ENCODE data around the gene ZNF740.
"Not testable (repeated sequence)": the region's sequence is repeated elsewhere in the genome, so short reads cannot be mapped to it uniquely, and the experiment has no call there.

The ZNF740 gene

DNA sequence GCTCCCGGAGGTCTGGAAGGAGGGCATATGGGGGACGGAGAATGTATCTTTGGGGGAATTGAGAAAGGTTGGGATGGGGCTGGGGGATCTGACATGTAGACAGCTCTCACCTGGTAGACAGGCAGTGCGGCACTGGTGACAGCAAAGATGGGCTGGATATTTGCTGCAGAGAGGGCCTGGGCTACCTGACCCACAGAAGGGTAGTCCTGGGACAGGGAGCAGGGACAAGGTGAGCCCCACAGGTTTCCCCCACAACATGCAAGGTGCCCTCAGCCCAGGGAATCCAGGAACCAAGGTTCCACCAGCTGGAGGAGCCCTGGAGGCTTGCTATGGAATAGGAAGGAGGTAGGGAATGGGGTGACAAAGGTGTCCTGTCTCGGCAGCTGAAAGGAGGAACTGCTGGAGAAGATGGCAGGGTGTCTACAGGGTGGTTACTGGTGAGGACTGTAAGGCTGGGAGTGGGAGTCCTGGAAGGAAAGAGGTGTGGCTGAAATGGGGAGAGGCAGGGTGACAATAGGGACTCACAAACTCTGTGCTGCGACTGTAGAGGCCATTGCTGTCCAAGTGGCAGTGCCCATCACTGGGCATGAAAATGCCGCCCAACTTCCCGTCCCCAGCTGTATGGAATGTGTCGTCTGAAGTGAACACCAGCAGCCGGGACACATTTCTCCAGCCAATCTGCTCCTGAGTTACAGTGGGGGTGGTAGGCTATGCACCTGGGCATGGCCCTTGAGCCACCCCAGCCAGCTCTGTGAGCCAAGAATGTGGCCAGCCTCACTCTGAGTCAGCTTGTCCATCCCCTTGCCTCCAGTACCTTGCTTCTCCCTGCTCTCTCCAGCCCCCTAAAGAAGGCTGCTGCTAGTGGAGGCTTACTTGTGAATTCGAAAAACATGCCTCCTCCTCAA is 15.2 kb downstream of the ZNF740 start:
- no peak for DNase-seq

DNA sequence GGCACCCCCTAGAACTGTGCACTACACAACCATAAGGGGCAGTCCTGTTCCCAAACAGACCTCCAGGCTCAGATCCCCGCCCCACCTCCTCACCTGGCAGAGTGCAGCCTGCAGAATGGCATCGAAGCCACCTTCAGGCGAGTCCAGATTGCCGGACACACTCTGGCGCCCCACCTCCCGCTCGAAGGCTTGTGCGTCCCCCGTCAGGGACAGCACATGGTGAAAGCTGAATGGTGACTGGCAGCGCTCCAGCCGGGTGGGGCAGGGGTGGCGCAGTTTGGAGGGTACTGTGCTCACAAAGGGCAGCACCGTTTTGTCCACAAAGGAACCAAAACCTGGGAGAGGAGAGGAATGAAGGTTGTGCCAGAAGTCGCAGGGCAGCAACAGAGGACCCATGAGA is 16.0 kb downstream of the ZNF740 start:
- no peak for DNase-seq

DNA sequence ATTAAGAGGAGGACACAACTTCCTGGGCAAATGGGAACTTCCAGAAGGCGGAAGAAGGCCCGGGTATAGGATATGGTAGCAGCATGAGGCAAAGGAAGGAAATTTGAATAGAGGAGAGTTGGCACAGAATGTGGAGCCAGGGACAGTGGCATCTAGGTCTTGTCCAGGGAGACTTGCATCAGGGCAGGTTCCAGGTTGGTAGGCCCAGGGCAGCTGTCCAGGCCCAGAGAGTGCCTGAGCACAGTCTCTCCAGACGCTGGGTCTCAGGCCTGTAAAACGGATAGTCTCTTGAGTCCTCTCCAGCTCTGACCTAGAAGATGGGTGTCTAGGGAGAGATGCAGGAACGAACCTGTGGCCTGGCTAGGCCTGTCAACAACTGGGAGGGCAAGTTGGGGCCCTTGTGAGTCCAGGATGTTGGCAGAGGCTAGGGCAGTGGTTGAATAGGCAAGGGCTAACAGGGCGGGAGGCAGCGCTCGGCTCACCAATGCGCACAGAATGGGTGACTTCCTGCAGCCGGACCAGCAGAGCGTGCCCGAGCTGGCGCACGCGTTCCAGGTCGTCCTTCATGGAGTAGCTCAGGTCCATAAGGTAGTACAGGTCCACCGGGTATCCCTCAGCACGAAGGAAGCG is 16.6 kb downstream of the ZNF740 start:
- DNase-seq: no peak

DNA sequence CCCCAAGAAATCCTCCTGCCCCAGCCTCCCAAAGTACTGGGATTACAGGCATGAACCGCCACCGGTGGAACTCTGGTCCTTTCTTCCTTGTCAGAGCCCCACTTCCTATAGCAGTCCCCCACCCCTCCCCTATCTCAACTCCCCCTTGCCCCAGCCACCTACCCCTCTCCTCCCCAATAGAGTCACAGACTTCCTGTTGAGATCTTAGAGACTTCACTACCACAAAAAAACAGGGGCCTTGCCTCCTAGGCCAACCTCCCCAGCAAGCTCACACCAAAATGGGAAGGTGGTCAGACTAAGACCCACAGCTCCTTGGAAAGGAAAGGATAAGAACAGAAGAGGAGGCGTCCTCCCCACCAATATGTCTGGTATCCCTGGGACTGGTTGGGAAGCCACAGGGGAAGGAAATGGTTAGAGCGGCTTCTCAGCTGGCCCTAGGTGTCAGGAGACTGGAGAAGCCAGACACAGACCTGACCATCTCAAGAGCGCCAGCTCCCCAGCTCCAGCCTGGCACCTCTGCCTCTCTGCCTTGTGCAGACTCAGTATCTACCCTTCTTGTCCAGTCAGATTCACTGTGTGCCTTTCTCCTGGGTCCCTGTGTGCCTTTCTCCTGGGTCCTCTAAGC is 18.1 kb downstream of the ZNF740 start:
- no peak for DNase-seq

DNA sequence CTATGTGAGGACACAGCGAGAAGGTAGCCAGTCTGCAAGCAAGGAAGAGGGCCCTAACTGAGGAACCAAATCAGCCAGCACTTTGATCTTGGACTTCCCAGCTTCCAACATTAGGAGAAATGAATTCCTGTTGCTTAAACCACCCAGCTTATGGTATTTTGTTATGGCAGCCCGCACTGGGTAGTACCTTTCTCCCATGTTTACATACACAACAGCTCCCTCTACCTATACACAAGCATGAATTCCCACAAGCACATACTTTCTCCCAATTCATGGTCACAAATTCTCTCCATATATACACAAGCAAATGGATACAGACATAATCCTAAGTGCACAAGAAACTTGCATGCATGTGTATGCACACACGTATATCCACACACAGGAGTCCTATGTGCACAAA is 19.2 kb downstream of the ZNF740 start:
- no peak for DNase-seq

DNA sequence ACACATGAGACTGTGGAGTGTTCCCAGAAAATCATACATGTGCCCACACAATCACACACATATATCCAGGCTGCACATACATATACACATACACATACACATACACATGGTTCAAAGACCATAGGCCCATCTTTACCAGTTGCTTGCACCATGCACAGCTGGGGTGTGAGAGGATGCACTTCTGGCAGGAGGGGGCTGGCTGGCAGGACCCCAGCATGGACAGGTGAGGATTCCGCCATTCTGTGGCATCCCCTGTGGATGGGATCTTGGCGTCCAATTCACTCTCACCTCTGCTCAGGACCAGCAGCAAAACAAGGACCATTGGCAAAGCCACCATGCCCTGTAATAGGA is 19.6 kb downstream of the ZNF740 start:
- no peak for DNase-seq

DNA sequence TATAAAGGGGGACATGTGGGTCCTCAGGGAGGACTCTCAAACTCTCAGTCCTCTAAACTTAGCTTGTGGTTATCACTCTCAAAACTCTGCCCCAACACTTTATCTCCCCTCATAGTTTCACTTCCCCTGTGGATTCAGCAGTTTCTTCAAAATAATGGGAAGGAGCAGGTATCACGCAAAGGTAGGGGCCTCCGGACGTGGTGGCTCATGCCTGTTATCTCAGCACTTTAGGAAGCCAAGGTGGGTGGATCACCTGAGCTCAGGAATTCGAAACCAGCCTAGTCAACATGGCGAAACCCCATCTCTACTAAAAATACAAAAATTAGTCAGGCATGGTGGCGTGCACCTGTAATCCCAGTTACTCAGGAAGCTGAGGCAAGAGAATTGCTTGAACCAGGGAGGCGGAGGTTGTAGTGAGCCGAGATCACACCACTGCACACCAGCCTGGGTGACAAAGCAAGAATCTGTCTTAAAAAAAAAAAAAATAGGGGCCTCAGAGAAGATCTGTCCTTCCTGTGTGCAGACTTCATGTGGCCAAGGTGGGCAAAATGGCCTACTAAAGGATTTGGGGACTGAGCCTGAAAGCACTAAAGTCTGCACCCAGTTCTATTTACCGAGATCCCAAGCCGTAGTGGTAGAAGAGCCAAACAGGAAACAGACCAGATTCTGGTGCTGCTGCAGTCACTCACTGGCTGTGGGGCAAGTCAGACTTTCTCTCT is 20.1 kb downstream of the ZNF740 start:
- DNase-seq: no peak

DNA sequence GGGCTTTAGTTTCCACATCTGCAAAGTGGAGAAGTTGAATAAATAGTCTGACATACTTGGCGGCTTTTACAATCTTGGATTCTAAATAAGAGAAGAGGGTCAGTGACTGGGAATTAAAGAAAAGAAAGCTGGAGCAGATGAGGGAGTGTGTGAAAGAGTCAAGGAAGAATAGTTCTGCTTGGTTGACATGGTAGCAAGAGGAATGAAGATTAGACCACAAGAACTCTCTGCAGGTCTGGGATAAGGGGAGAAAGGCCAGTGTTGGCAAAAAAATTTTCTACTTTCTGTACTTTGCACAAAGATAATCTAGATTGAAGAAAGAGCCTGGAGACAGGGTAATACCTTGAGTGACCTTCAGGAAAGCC is 20.6 kb downstream of the ZNF740 start:
- DNase-seq: no peak

DNA sequence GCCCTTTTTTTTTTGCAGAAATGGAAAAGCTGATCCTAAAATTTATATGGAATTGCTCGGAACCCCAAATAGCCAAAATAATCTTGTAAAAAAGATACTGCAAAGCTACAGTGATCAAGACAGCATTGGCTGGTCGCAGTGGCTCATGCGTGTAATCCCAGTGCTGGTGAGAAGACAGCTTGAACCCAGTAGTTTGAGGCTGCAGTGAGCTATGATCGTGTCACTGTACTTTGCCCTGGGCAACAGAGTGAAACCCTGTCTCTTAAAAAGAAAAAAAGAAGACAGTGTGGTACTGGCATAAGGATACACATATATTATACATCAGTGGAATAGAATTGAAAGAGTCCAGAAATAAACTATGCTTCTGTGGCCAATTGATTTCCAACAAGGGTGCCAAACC is 21.1 kb downstream of the ZNF740 start:
- no peak for DNase-seq

DNA sequence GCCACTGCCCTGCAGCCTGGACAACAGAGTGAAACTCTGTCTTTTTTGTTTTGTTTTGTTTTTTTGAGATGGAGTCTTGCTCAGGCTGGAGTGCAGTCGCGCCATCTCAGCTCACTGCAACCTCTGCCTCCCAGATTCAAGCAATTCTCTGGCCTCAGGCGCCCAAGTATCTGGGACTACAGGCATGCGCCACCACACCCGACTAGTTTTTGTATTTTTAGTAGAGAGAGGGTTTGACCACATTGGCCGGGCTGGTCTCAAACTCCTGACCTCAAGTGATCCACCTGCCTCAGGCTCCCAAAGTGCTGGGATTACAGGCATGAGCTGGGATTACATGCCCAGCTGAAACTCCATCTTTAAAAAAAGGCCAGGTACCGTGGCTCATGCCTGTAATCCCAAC is 21.8 kb downstream of the ZNF740 start:
- DNase-seq: not testable (repeated sequence)

DNA sequence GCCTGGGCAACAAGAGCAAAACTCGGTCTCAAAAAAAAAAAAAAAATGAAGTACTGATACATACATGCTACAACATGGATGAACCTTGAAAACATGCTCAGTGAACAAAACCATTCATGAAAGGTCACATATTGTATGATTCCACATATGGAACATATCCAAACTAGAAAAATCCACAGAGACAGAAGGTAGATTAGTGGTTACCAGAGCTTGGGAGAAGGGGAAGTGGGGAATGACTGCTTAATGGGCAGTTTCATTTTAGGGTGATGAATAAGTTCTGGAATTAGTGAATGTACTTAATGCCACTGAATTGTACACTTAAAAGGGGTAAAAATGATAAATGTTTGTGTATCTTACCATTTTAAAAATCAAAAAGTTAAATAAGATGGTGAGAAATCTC is 23.8 kb downstream of the ZNF740 start:
- DNase-seq: no peak

DNA sequence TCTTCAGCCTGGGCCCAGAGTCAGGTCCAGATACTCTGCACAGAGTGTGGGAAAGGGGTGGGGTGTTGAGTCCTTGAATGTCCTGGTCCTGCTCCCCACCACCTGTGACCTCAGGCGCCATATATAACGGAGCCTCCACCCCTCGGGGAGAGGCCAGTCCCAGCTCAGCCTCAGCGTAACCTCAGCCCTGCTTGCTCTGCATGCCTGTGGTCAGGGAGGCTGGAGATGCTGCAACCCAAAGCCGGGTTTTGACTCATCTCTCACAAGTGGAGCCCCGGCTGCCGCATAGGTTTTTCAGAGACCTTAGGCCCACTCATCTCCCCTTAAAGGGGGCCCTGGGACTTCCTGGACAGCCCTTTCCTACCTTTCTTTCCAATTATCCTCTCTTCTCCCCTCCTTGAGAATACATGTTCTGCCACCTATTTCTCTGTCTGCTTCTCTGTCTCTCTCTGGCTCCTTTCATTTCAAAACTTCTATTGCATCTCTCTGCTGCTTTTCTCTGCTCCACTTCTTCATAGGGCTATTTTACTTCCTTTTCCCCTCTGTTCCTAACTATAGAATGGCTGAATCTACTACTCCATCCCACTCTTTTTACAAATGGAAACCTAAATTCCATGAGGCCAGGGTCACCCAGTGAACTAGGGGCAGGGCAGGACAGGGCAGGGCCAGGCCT is 25.4 kb downstream of the ZNF740 start:
- no peak for DNase-seq

DNA sequence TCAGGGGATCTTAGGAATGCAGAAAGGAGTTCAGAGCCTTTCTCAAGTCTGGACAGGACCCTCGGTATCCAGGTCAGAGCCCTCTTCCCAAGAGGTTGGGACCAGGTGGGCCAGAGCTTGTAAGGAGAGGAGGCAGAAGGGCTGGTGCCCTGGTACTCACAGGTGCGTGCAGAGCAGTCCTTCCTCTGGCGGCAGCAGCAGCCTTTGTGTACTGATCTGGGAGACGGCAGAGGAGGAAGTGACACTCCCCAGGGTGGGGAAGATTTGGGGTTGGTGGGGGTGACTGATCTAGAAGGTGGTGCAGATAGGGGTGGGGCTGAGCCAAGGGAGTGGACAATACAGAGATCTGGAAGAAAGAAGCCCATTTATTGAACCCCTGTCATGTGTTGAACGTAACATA is 26.5 kb downstream of the ZNF740 start, which contains the start of gene ITGB7:
TSS of gene ITGB7 (minus strand) at position 210 of the 400 bp plus-strand sequence. CDS start 6,808 bp downstream, outside the sequence.
- DNase-seq: peak; percentile 49 to 51

DNA sequence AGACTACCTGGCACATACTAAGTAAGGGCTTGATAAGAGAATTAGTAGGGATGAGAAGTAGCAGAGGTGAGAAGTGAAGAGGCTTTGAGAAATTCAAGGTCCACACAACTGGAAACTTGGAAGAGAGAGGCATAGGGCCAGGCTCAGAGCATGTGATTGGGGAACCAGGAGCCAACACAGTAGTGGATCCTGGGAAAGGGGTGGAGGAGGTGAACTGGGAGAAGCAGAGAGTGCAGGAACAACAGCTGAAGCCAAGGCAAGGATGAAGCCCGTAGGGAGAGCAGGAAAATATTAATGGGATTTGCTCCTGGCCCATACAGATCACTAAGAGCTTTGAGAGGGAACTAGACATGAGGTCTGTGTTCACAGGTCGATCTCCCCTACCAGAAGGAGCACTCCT is 27.9 kb downstream of the ZNF740 start:
- DNase-seq: no peak

DNA sequence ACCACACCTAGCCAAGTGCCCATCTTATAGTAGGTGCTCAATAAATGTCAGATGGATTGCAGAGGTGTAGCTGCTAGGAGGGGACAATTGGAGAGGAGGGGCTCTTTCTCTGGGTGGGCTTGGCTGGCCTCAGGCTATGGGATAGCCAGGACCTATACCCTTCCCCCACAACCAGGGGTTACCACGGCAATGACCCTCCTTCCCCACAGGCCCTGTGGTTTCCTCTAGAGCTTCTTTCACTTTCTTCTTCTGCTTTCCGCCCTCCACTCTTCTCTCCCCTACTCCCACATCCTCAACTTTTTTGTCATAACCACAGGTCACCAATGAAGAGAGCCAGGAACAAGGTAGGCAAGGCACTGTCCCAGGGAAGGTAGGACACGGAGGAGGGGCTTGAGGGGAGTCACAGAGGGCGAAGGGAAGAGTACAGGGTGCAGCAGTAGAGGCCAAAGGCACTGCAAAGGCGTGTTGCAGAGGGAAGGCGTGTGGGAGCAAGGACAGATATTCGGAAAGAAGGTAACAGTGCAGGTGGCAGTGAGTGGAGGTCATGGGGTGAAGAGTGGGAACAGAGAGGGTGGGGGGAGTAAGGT is 28.4 kb downstream of the ZNF740 start:
- no peak for DNase-seq

DNA sequence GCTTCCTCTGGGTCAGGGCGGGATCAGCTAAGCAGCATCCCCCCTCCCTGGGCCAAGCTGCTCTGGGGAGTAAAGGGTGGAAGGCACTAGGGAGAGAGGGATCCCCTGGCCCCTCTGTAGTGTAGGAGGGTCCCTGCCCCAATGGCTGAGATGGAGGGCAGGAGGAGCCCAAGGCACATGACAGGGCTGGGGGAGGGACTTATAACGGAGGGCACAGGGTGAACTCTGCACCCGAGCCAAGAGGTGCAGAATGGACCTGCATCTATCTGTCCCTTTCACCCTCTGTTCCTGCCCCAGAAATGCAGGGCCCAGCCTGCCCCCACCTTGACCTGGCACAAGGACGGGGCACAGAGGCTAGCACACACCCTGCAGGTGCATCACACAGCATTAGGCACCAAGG is 30.3 kb downstream of the ZNF740 start:
- DNase-seq: no peak

DNA sequence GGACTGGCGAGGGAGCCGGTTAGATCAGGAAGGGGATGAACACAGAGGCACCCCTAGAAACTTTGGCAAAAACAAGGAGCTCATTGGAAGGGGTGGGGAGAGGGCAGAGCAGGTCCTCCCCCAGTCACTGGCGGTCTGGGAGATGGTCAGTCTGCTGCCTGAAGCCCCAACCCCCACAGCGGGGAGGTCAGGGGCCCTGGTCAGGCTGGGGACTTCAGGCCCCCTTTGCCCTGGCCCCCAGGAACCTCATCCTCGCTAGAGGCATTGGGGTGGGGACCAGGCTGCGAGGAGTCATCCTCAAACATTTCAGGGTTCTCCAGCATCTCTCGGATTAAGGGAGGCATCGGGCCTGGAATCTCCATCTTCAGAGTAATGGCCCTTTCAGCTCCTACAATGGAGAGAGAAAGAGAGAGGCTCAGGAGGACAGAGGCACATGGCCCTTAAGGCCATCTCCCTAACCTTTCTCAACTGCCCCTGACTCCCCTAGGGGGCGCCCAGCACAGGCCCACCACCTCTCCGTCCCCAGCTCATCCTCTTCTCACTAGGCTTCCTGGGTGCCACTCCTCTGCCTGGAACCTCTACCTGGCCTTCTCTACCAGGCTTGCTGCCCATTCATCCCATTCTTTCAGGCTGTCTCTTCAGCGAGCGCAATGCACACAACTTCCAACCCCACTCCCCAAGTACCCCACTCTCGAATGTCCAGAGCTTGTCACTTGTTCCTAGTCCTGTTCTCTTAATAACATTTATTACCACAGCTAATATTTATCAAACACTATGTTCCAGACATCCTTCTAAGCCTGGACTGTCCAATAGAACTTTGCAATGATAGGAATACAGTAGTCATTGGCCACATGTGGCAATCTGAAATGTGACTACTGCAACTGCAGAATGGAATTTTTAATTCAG is 31.2 kb downstream of the ZNF740 start:
- no peak for DNase-seq

DNA sequence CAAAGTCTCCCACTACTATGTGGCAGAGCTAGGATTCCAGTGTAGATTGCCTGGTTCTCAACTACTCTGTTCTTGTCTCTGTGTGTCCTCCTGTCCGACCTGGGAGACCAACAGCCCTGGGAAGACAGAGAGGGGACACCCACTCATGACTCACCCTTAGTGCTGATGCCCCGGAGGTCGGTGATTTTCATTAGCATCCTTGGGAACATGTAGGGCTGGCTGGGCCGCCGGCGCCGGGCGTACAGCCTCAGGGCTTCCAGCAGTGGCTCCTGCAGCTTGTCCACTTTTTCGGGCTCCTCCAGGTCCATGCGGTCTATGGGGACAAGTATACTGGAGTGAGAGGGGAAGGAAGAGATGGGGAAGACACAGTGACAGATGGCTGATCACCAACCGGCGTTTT is 32.4 kb downstream of the ZNF740 start:
- no peak for DNase-seq

DNA sequence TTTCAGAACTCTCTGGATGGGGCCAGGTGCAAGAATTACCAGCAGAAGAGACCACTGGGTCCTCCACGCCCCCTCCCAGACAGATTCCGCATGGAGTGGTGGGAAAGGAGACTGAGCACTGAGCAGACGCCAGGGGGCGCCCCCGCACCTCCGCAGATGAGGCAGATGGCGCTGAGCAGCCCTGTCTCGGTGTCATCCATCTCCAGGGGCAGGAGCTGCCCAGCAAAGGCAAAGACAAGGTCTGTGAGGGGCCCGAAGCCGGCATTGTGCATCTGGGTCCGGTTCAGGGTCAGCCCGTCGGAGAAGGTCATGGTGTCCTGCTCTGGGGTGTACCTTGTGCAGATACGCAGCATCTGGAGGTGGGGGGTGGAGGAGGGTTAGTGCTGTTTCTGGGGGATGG is 32.8 kb downstream of the ZNF740 start:
- peak; percentile 81 to 83 for DNase-seq

DNA sequence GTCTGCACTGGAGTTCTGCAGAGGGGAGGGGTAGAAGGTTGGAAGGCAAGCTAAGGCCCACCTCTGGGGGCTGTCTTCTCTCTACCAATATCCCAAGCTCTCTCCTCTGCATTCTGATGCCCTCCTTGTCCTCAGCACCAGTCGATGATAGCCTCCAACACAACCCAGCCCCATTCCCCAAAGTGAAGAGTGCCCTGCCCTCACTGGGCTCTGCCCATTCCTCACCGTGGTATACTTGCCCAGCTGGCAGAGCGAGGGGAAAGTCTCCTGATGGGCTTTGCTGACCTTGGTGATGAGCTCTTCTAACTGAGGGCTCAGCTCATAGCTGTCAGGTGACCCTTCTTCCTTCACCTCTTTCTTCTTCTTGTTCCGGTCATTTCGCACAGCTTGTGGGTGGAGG is 33.7 kb downstream of the ZNF740 start:
- DNase-seq: no peak

Data from activated CD4-positive, alpha-beta T cell treated with anti-CD3 and anti-CD28 coated beads, Interleukin-2, amount 50 U/mL, for 4 hours (primary cell).